H9 (cell line): Measurements from ENCODE around the gene F8. TPM values are rescaled to one million over a fixed set of nuclear protein-coding genes. Genes with fewer than 3 reads are reported as not detected.

Source experiments
- DNase-seq: peaks from one replicate; pipeline ENCODE4 v3.0.0-alpha.2; 2017
- H2AFZ ChIP-seq: one replicate; pipeline ENCODE4 v1.6.1; 2013; ENCODE audit warnings: mild to moderate bottlenecking, low read length, control low read depth, moderate library complexity
- H2AK5ac ChIP-seq: 2 replicates; pipeline ENCODE4 v1.6.1; 2013; ENCODE audit warnings: low read length, control low read depth, mixed read lengths; ENCODE audit not compliant: insufficient read length
- H2BK120ac ChIP-seq: one replicate; pipeline ENCODE4 v1.6.1; 2013; ENCODE audit warnings: low read depth, mild to moderate bottlenecking, low read length, control low read depth, inconsistent platforms; ENCODE audit not compliant: poor library complexity, severe bottlenecking
- H2BK12ac ChIP-seq: 2 replicates; pipeline ENCODE4 v1.6.1; 2013; ENCODE audit warnings: low read length, control low read depth, mixed read lengths, low read depth; ENCODE audit not compliant: insufficient read length
- H2BK15ac ChIP-seq: 2 replicates; pipeline ENCODE4 v1.6.1; 2013; ENCODE audit warnings: low read depth, low read length, control low read depth
- H2BK20ac ChIP-seq: one replicate; pipeline ENCODE4 v1.6.1; 2013; ENCODE audit warnings: low read depth, mild to moderate bottlenecking, low read length, control low read depth, inconsistent platforms; ENCODE audit not compliant: poor library complexity, severe bottlenecking
- H2BK5ac ChIP-seq: 2 replicates; pipeline ENCODE4 v1.6.1; 2013; ENCODE audit warnings: low read length, control low read depth, mixed read lengths; ENCODE audit not compliant: insufficient read length
- H3K14ac ChIP-seq: 2 replicates; pipeline ENCODE4 v1.6.1; 2013; ENCODE audit warnings: low read length, control low read depth; ENCODE audit not compliant: insufficient read depth
- H3K18ac ChIP-seq: 2 replicates; pipeline ENCODE4 v1.6.1; 2013; ENCODE audit warnings: low read depth, mild to moderate bottlenecking, mixed read lengths, low read length, control low read depth; ENCODE audit not compliant: insufficient read length
- H3K23ac ChIP-seq: 2 replicates; pipeline ENCODE4 v1.6.1; 2013; ENCODE audit warnings: low read length, control low read depth, mixed read lengths, low read depth; ENCODE audit not compliant: insufficient read length
- H3K23me2 ChIP-seq: 2 replicates; pipeline ENCODE4 v1.6.1; 2013; ENCODE audit warnings: low read depth, mild to moderate bottlenecking, mixed read lengths, low read length, control low read depth; ENCODE audit not compliant: insufficient read length, poor library complexity, severe bottlenecking
- H3K27ac ChIP-seq: 2 replicates; pipeline ENCODE4 v1.5.1; 2013; ENCODE audit warnings: low read length, control low read depth, mixed read lengths, low read depth; ENCODE audit not compliant: insufficient read length
- H3K27me3 ChIP-seq: 2 replicates; pipeline ENCODE4 v1.6.1; 2013; ENCODE audit warnings: low read length, control low read depth, inconsistent platforms; ENCODE audit not compliant: insufficient read depth
- H3K4ac ChIP-seq: 2 replicates; pipeline ENCODE4 v1.6.1; 2013; ENCODE audit warnings: low read depth, mild to moderate bottlenecking, control low read depth, inconsistent platforms, low read length, moderate library complexity
- H3K4me1 ChIP-seq: 2 replicates; pipeline ENCODE4 v1.6.1; 2013; ENCODE audit warnings: low read length, control low read depth, inconsistent platforms; ENCODE audit not compliant: insufficient read depth
- H3K4me2 ChIP-seq: 2 replicates; pipeline ENCODE4 v1.6.1; 2013; ENCODE audit warnings: low read length, control low read depth, mixed read lengths; ENCODE audit not compliant: insufficient read length, insufficient read depth
- H3K56ac ChIP-seq: 2 replicates; pipeline ENCODE4 v1.6.1; 2013; ENCODE audit warnings: low read depth, mild to moderate bottlenecking, mixed read lengths, low read length, control low read depth; ENCODE audit not compliant: insufficient read length
- H3K79me1 ChIP-seq: 2 replicates; pipeline ENCODE4 v1.6.1; 2013; ENCODE audit warnings: low read depth, mild to moderate bottlenecking, moderate library complexity, low read length, control low read depth, inconsistent platforms; ENCODE audit not compliant: insufficient read depth, poor library complexity, severe bottlenecking
- H3K79me2 ChIP-seq: 2 replicates; pipeline ENCODE4 v1.6.1; 2013; ENCODE audit warnings: low read length, control low read depth, inconsistent platforms; ENCODE audit not compliant: insufficient read depth
- H3K9ac ChIP-seq: 2 replicates; pipeline ENCODE4 v1.6.1; 2013; ENCODE audit warnings: low read length, control low read depth, mixed read lengths; ENCODE audit not compliant: insufficient read length; ENCODE audit errors: extremely low read depth
- H3K9me3 ChIP-seq: one replicate; pipeline ENCODE4 v1.6.1; 2013; ENCODE audit warnings: low read depth, low read length, inconsistent platforms; ENCODE audit not compliant: control insufficient read depth
- H3T11ph ChIP-seq: one replicate; pipeline ENCODE4 v1.6.1; 2013; ENCODE audit warnings: mild to moderate bottlenecking, low read length, control low read depth, inconsistent platforms
- H4K20me1 ChIP-seq: one replicate; pipeline ENCODE4 v1.6.1; 2013; ENCODE audit not compliant: control insufficient read depth, insufficient read length, insufficient read depth
- H4K5ac ChIP-seq: 2 replicates; pipeline ENCODE4 v1.6.1; 2013; ENCODE audit warnings: low read depth, mild to moderate bottlenecking, mixed read lengths, low read length, control low read depth; ENCODE audit not compliant: insufficient read length
- H4K8ac ChIP-seq: replicated peaks from 2 replicates; pipeline ENCODE4 v1.6.1; 2013; ENCODE audit warnings: low read length, control low read depth, mixed read lengths, low read depth; ENCODE audit not compliant: insufficient read length
- H4K91ac ChIP-seq: 2 replicates; pipeline ENCODE4 v1.6.1; 2013; ENCODE audit warnings: low read depth, mild to moderate bottlenecking, moderate library complexity, mixed read lengths, low read length, control low read depth; ENCODE audit not compliant: insufficient read length
- H3K27ac Mint-ChIP-seq, 3 experiments: 2 replicates in 2 of 3; 3 replicates in 1 of 3; pipeline ENCODE4 v1.8.0; 2020 to 2021; ENCODE audit warnings: mixed read lengths in 3 of 3, mild to moderate bottlenecking in 1 of 3, moderate library complexity in 1 of 3
- H3K27me3 Mint-ChIP-seq: 2 replicates; pipeline ENCODE4 v1.8.0; 2021; ENCODE audit warnings: low read depth, mild to moderate bottlenecking, moderate library complexity, mixed read lengths
- H3K36me3 Mint-ChIP-seq, 3 experiments: 2 replicates in 2 of 3; 3 replicates in 1 of 3; pipeline ENCODE4 v1.8.0; 2020 to 2021; ENCODE audit warnings: low read depth in 3 of 3, mixed read lengths in 3 of 3; ENCODE audit not compliant: insufficient read depth in 1 of 3
- H3K4me1 Mint-ChIP-seq, 2 experiments: 2 replicates each; pipeline ENCODE4 v1.8.0; 2020; ENCODE audit warnings: mixed read lengths in 2 of 2
- H3K4me3 Mint-ChIP-seq, 2 experiments: 2 replicates in 1 of 2; 3 replicates in 1 of 2; pipeline ENCODE4 v1.8.0; 2020 to 2021; ENCODE audit warnings: mild to moderate bottlenecking in 2 of 2, mixed read lengths in 2 of 2, moderate library complexity in 1 of 2
- H3K9me3 Mint-ChIP-seq, 2 experiments: 2 replicates in 1 of 2; 3 replicates in 1 of 2; pipeline ENCODE4 v1.8.0; 2020; ENCODE audit warnings: mild to moderate bottlenecking in 2 of 2, mixed read lengths in 2 of 2, moderate library complexity in 1 of 2
- WGBS: extraction: QIAGEN DNeasy Blood & Tissue Kit; methylation state at CpG from one replicate; pipeline ENCODE4 v1.1.7; 2013; ENCODE audit warnings: missing lambda C conversion rate, low lambda C conversion rate, mixed read lengths; ENCODE audit not compliant: insufficient read length; ENCODE audit errors: extremely low coverage; 5-methylcytosine and 5-hydroxymethylcytosine counted together
- total RNA-seq: library from RNA; stranded (reverse); gene quantifications from 2 replicates; pipeline ENCODE4 v1.2.1, GENCODE V29; 2021
- TF ChIP-seq, protein P1 (sequence below): fragments of 200-600 bp; sonication (generic); conservative IDR thresholded peaks from 3 replicates; pipeline ENCODE4 v1.8.0; 2021; ENCODE audit warnings: antibody characterized with exemption, mild to moderate bottlenecking

F8 gene
- total RNA-seq, 1 experiment from 2014 or later, result 3.1 TPM

DNA sequence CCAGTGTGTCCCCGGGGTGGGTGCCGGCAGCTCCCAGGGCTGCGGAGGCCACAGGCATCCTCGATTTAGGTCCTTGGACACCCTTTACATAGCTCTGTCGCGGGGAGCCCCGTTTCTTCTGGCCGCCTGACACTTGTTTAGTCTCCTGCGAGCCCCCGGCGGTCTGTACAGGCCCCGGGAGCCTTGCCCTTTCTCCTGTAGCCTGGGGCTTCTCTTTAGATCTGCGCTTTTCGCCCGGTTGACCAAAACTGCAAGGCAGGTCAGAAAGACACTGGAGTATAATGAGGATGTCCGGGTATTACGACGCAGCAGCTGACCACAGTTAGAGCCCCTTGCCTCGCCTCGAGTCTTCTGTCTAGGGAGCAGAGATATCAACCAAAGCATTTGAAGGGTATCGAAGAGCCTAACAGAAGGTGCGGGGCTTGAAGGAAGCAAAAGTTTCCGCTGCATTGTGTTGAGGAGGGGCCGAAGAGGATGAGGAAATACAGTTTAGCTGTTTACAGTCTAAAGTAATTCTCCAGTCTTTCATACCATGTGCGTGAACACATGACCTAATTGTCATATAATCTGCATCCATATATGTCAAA is 49.3 kb upstream of the F8 start:
- Histone ChIP-seq H3K18ac (peak overlapping the region; percentile 6), H4K20me1 (no peaks in the 10 kb centered on the region), H2BK20ac (no peak overlapping the region), H2AK5ac (no peak overlapping the region), H4K5ac (no peak overlapping the region), H3K4ac (no peak overlapping the region), H3K27ac (no peak overlapping the region), H3K23ac (no peak overlapping the region), H3K23me2 (peaks cover 5% of the 10 kb centered on the region), H3K4me1 (no peaks in the 10 kb centered on the region), H3T11ph (no peak overlapping the region), H3K9ac (peak overlapping the region; percentile 81), H3K79me2 (peaks cover 1% of the 10 kb centered on the region; the same call in 1 of the 2 replicates), H3K56ac (no peak overlapping the region), H2BK12ac (no peak overlapping the region), H2BK120ac (no peak overlapping the region), H4K91ac (no peak overlapping the region), H3K27me3 (no peaks in the 10 kb centered on the region), H4K8ac (no peak overlapping the region), H3K4me2 (peak overlapping the region; percentile 50), H2AFZ (no peak overlapping the region), H2BK5ac (no peak overlapping the region), H3K79me1 (no peaks in the 10 kb centered on the region), H3K9me3 (peaks cover 35% of the 10 kb centered on the region), H3K14ac (peak overlapping the region; percentile 33; the same call in 1 of the 2 replicates), H2BK15ac (no peak overlapping the region)
- Mint-ChIP-seq H3K36me3 (peaks cover 28 to 34% (median 31%) of the 10 kb centered on the region in 3 experiments), H3K27me3 (no peaks in the 10 kb centered on the region), H3K27ac (peak overlapping the region in 2 of 3 experiments; percentile 91 to 97; a peak in 5 of 7 replicates), H3K9me3 (peaks cover 66% of the 10 kb centered on the region in 2 experiments), H3K4me1 (peaks cover 8 to 15% of the 10 kb centered on the region in 2 experiments; a peak in 2 of 4 replicates), H3K4me3 (peak overlapping the region; percentile 93 to 95)
- WGBS, result no CpG with 5 or more reads among the region's 25 CpGs
- DNase-seq, result no peak
- TF ChIP-seq, protein P1, sequence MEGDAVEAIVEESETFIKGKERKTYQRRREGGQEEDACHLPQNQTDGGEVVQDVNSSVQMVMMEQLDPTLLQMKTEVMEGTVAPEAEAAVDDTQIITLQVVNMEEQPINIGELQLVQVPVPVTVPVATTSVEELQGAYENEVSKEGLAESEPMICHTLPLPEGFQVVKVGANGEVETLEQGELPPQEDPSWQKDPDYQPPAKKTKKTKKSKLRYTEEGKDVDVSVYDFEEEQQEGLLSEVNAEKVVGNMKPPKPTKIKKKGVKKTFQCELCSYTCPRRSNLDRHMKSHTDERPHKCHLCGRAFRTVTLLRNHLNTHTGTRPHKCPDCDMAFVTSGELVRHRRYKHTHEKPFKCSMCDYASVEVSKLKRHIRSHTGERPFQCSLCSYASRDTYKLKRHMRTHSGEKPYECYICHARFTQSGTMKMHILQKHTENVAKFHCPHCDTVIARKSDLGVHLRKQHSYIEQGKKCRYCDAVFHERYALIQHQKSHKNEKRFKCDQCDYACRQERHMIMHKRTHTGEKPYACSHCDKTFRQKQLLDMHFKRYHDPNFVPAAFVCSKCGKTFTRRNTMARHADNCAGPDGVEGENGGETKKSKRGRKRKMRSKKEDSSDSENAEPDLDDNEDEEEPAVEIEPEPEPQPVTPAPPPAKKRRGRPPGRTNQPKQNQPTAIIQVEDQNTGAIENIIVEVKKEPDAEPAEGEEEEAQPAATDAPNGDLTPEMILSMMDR, result no peak
